Measurements from ENCODE around the gene PTH2R. TPM values are rescaled to one million over a fixed set of nuclear protein-coding genes. Genes with fewer than 3 reads are reported as not detected.
"Not testable (repeated sequence)": the region's sequence is repeated elsewhere in the genome, so short reads cannot be mapped to it uniquely, and the experiment has no call there.

The PTH2R gene
- total RNA-seq, 4 donors from 2014 or later, result not detected

- no peak for TF ChIP-seq CTCF (IDR thresholded peaks at IDR 0.05)
- TF ChIP-seq POLR2A (IDR thresholded peaks at IDR 0.05), result no peak
- H3K27ac ChIP-seq, result no peak overlapping the region
- no peak for DNase-seq
- H3K27me3 ChIP-seq, result no peaks in the 10 kb centered on the region
- H3K9me3 ChIP-seq, result no peaks in the 10 kb centered on the region
- no peaks in the 10 kb centered on the region for H3K4me1 ChIP-seq
- no peaks in the 10 kb centered on the region for H3K36me3 ChIP-seq
- no peak overlapping the region for H3K4me3 ChIP-seq
Measured at GRCh38 chr2:208437755-208438154, 31.2 kb downstream of the PTH2R start.

- no peaks in the 10 kb centered on the region for H3K9me3 ChIP-seq
- TF ChIP-seq CTCF (IDR thresholded peaks at IDR 0.05), result no peak
- no peak for TF ChIP-seq POLR2A (IDR thresholded peaks at IDR 0.05)
- H3K4me1 ChIP-seq, result no peaks in the 10 kb centered on the region
- no peaks in the 10 kb centered on the region for H3K36me3 ChIP-seq
- H3K27me3 ChIP-seq, result no peaks in the 10 kb centered on the region
- no peak overlapping the region for H3K27ac ChIP-seq
- no peak for DNase-seq
- H3K4me3 ChIP-seq, result no peak overlapping the region
Measured at GRCh38 chr2:208440716-208441115, 34.1 kb downstream of the PTH2R start.

GRCh38 chr2:208441951-208442350 lies 35.4 kb downstream of the PTH2R start:
- no peaks in the 10 kb centered on the region for H3K27me3 ChIP-seq

GRCh38 chr2:208447447-208447846 lies 40.9 kb downstream of the PTH2R start:
- not testable (repeated sequence) for H3K4me1 ChIP-seq, H3K9me3 ChIP-seq, H3K27ac ChIP-seq, DNase-seq, H3K4me3 ChIP-seq, H3K27me3 ChIP-seq, H3K36me3 ChIP-seq

More at GRCh38 chr2:208441951-208442350, 35.4 kb downstream of the PTH2R start:
- Histone ChIP-seq H3K36me3 (no peaks in the 10 kb centered on the region), H3K27ac (no peak overlapping the region), H3K4me3 (no peak overlapping the region), H3K4me1 (no peaks in the 10 kb centered on the region), H3K9me3 (no peaks in the 10 kb centered on the region)
- TF ChIP-seq CTCF (IDR thresholded peaks at IDR 0.05) (no peak), POLR2A (IDR thresholded peaks at IDR 0.05) (no peak)
- no peak for DNase-seq

- H3K4me1 ChIP-seq, result no peaks in the 10 kb centered on the region
- no peak overlapping the region for H3K27ac ChIP-seq
- no peak overlapping the region for H3K4me3 ChIP-seq
- no peak for TF ChIP-seq CTCF (IDR thresholded peaks at IDR 0.05)
- H3K9me3 ChIP-seq, result no peaks in the 10 kb centered on the region
- H3K27me3 ChIP-seq, result no peaks in the 10 kb centered on the region
- DNase-seq, result no peak
- no peaks in the 10 kb centered on the region for H3K36me3 ChIP-seq
Measured at GRCh38 chr2:208451061-208451460, 44.5 kb downstream of the PTH2R start.

GRCh38 chr2:208454861-208455260 lies 48.3 kb downstream of the PTH2R start:
- no peaks in the 10 kb centered on the region for H3K36me3 ChIP-seq
- H3K27ac ChIP-seq, result no peak overlapping the region
- no peaks in the 10 kb centered on the region for H3K27me3 ChIP-seq
- H3K9me3 ChIP-seq, result no peaks in the 10 kb centered on the region
- TF ChIP-seq POLR2A (IDR thresholded peaks at IDR 0.05) (no peak), CTCF (IDR thresholded peaks at IDR 0.05) (no peak)
- DNase-seq, result no peak
- no peaks in the 10 kb centered on the region for H3K4me1 ChIP-seq
- no peak overlapping the region for H3K4me3 ChIP-seq

Measured in Peyer's patch (tissue), 4 donors.